ENCODE measurements around the gene RDH8. TPM values are rescaled to one million over a fixed set of nuclear protein-coding genes. Genes with fewer than 3 reads are reported as not detected.

RDH8 gene
- total and polyA plus RNA-seq, 2 of the 8 experiments (the other 6 are each of a cell fraction or from before 2014, with no cell fraction given), result 0.38 TPM; not detected in 1

GRCh38 chr19:9989504-9989903 lies 23.8 kb upstream of the RDH8 start:
- no peaks in the 10 kb centered on the region for H3K27me3 ChIP-seq (replicated peaks in 1 of 4; ENCODE audit: control insufficient read depth in 3 of 4, extremely low read depth in 1 of 4, insufficient read depth in 3 of 4, low read length in 3 of 4)
- FAIRE-seq (no peak), DNase-seq (ENCODE audit: low read depth in 1 of 2, low spot score in 2 of 2) (no peak)
- no peaks in the 10 kb centered on the region for H3K36me3 ChIP-seq (ENCODE audit: control insufficient read depth in 2 of 4, insufficient read depth in 4 of 4, low read length in 3 of 4)
- no peak overlapping the region for H3K9ac ChIP-seq (replicated peaks in 1 of 4; ENCODE audit: extremely low read depth in 1 of 4, low read depth in 3 of 4, low read length in 3 of 4)
- no peak overlapping the region for H2AFZ ChIP-seq (ENCODE audit: low read length)
- H3K79me2 ChIP-seq (ENCODE audit: control insufficient read depth in 1 of 2, insufficient read depth in 2 of 2, low read length in 2 of 2), result no peaks in the 10 kb centered on the region
- WGBS, 2 experiments (ENCODE audit: extremely low coverage in 1 of 2, insufficient coverage in 1 of 2, insufficient read length in 1 of 2, insufficient replicate concordance in 2 of 2, low coverage in 1 of 2, low lambda C conversion rate in 2 of 2, missing lambda C conversion rate in 1 of 2), result 84% methylated on average over 3 of the region's 3 CpGs; no CpG with 5 or more reads in 1 of the 2 experiments
- POLR2A ChIA-PET (ENCODE audit: partially characterized antibody), result no interaction called here
- no peak overlapping the region for H2AK5ac ChIP-seq (ENCODE audit: low read depth, low read length)
- no peaks in the 10 kb centered on the region for H4K20me1 ChIP-seq (replicated peaks in 1 of 2; ENCODE audit: control insufficient read depth in 1 of 2, insufficient read depth in 2 of 2, low read length in 2 of 2)
- no peak for TF ChIP-seq GABPA (IDR thresholded peaks at IDR 0.05; ENCODE audit: borderline replicate concordance, insufficient read depth, low read length)
- TF ChIP-seq POLR2AphosphoS5 (IDR thresholded peaks at IDR 0.05; ENCODE audit: low read depth, low read length), result no peak
- TF ChIP-seq KDM1A (IDR thresholded peaks at IDR 0.05; ENCODE audit: borderline replicate concordance, low read length), result peak; percentile 19; the same call in 1 of the 2 replicates
- no peaks in the 10 kb centered on the region for H3K79me1 ChIP-seq (ENCODE audit: low read depth, low read length)
- no peak overlapping the region for H4K91ac ChIP-seq (replicated peaks; ENCODE audit: insufficient read length, low read length)
- H2BK12ac ChIP-seq (ENCODE audit: low read depth, low read length), result no peak overlapping the region
- peaks cover 0 to 4% (median 2%) of the 10 kb centered on the region in 4 experiments; a peak in 3 of 7 replicates for H3K4me1 ChIP-seq (replicated peaks in 1 of 4; ENCODE audit: control insufficient read depth in 3 of 4, insufficient read depth in 4 of 4, low read length in 3 of 4)
- H3K27ac ChIP-seq (ENCODE audit: low read depth, low read length), result no peak overlapping the region
- H4K5ac ChIP-seq (ENCODE audit: insufficient read length, low read depth, low read length), result no peak overlapping the region
- H3K14ac ChIP-seq (ENCODE audit: insufficient read length), result no peak overlapping the region
- no peak overlapping the region for H3K4ac ChIP-seq (replicated peaks; ENCODE audit: insufficient read length, low read depth, low read length)
- no peaks in the 10 kb centered on the region for H3K9me3 ChIP-seq (ENCODE audit: insufficient read depth in 2 of 2, low read depth in 1 of 2, low read length in 1 of 2)
- no peak overlapping the region for H3K4me3 ChIP-seq (ENCODE audit: extremely low read depth in 1 of 4, insufficient read depth in 2 of 4, low read depth in 3 of 4, low read length in 4 of 4)
- no peak overlapping the region for H4K8ac ChIP-seq (ENCODE audit: extremely low read depth, insufficient read depth, low read length)
- H3K18ac ChIP-seq (ENCODE audit: extremely low read depth, low read length), result no peak overlapping the region
- no peaks in the 10 kb centered on the region for H3K23me2 ChIP-seq (ENCODE audit: low read depth, low read length)
- CTCF ChIA-PET (ENCODE audit: partially characterized antibody), result interaction anchor here (2.0 to 8.4 kb wide), 2 partner anchors 10 to 24 kb away, joined by 11 to 83 read pairs; no protein-coding TSS in a partner anchor
- H3K23ac ChIP-seq (ENCODE audit: insufficient read length), result no peak overlapping the region
- no peak overlapping the region for H2BK20ac ChIP-seq (ENCODE audit: low read length)
- no peak overlapping the region for H3K56ac ChIP-seq (replicated peaks; ENCODE audit: insufficient read length, low read depth, low read length)
- H3K4me2 ChIP-seq (ENCODE audit: insufficient read depth in 1 of 2, low read depth in 2 of 2, low read length in 2 of 2), result no peak overlapping the region
- H2BK15ac ChIP-seq (ENCODE audit: low read length), result no peak overlapping the region
- no peak overlapping the region for H2BK5ac ChIP-seq (ENCODE audit: low read depth, low read length)
- H2BK120ac ChIP-seq (replicated peaks; ENCODE audit: low read depth, low read length), result no peak overlapping the region

Data from H1 (cell line).